Activated CD8-positive, alpha-beta memory T cell treated with anti-CD3 and anti-CD28 coated beads, Interleukin-2, amount 50 U/mL, for 24 hours (primary cell): Measurements from ENCODE around the gene DYRK1A.
"Not testable (repeated sequence)": the region's sequence is repeated elsewhere in the genome, so short reads cannot be mapped to it uniquely, and the experiment has no call there.

Experiments used
- DNase-seq: peaks from one replicate; pipeline ENCODE4 v3.0.0-alpha.2; 2020; ENCODE audit errors: extremely low read depth

Gene DYRK1A

DNA sequence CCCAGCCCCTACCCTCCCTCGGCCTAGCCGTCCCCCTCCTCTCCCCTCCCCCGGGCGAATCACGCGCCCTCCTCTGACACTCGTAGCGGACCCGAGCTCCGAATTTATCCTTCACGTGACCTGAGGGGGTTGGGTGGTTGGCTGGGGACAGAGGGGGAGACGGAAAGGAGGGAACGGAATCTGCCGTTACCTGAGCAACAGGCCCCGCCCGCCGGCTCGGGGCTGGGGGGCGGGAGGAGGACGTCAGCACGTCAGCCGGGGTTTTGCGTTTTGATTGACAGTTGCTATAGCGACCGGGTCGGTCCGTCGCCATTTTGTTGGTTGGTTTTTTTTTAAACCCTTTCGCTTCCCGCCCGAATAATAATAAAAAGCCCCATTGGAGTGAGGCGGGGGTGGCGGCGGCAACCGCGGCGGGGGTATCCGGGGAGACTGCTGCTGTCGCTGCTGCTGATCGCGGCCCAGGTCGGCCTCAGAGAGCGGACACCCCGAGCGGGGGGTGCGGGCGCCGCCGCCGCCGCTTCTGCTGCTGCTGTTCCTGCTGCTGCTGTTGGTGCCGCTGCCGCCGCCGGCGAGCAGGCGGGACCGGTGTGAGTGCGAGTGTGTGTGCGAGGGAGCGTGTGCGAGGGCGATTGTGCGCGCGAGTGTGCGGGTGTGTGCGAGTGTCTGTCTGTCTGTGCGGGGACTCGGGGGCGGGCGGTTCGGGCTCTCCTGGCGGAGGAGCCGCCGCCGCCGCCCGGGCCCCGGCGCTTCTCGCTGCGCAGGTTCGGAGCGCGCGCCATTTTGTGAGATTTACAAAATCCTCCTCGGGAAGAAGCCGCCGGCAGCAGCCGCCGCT, at the start of gene DYRK1A:
Gene DYRK1A (plus strand): TSS at position 292 of the 835 bp plus-strand sequence. CDS start 53,602 bp downstream, outside the sequence.
- DNase-seq: peak; percentile 92

DNA sequence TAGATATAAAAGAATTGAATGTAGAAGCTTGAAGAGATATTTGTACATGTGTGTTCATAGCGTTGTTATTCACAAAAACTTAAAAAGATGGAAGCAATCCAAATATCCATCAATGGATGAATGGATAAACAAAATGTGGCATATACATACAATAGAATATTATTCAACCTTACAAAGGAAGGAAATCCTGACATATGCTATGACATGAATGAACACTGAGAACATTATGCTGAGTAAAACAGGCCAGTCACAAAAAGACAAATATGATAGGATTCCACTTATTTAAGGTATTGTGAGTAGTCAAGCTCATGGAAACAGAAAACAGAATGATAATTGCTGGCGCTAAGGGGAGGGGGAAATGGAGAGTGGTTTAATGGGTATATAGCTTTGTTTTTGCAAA, 47.0 kb upstream of the DYRK1A start:
- DNase-seq: no peak

DNA sequence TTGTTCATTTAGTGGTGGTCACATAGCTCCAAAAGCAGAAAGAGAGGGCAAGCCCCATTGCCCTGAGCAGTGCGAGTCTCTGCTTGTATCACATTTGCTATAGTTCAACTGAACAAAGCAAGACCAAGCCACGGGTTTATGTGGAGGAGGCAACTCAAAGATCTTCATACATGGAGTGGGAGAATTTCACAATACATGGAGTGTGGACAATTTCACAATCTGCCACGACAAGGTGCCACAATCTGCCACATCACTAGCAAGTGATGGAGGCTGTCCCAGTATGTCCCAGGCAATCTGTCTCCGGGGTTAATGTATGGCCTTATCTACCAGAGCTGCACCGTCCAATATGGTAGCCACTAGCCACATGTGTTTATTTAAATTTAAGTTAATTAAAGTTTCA, 44.5 kb upstream of the DYRK1A start:
- no peak for DNase-seq

DNA sequence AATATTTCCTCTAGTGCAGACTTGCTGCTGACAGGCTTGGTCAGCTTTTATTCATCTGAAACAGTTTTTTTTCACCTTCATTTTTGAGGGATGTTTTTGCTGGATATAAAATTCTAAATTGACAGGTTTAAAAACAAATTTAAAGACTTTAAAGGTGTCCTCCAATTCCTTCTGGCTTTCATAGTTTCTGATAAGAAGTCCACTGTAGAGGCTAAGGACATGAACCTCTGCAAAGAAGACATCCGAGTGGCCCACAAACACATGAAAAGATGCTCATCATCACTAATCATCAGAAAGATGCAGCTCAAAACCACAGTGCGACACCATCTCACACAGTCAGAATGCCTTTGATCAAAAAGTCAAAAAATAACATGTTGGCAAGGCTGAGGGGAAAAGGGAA, 42.0 kb upstream of the DYRK1A start:
- no peak for DNase-seq

DNA sequence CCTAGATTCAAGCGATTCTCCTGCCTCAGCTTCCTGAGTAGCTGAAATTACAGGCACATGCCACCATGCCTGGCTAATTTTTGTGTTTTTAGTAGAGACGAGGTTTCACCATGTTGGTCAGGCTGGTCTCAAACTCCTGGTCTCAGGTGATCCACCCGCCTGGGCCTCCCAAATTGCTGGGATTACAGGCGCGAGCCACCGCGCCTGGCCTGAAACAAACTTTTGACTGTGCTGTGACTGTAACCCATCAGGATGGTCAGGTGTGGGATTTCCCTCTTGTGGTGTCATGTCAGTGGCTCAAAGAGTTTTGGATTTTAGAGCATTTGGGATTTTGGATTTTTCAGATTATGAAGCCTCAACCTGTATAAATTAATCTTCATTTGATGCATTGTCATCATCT, 38.4 kb upstream of the DYRK1A start:
- not testable (repeated sequence) for DNase-seq

DNA sequence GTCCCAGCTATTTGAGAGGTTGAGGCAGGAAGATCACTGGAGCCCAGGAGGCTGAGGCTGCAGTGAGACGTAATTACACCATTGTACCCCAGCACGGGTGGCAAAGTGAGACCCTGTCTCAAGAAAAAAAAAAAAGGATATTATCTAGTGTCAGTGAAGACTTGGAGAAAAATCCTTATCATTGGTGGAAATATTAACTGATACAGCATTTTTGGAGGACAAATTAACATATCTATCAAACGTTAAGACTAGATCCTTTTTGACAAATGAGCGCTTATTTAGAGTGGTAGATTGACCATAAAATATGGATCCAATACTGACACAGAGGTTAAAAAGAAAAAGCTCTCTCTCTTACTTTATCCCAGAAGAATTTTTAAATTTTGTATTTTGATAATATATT, 35.2 kb upstream of the DYRK1A start:
- no peak for DNase-seq

DNA sequence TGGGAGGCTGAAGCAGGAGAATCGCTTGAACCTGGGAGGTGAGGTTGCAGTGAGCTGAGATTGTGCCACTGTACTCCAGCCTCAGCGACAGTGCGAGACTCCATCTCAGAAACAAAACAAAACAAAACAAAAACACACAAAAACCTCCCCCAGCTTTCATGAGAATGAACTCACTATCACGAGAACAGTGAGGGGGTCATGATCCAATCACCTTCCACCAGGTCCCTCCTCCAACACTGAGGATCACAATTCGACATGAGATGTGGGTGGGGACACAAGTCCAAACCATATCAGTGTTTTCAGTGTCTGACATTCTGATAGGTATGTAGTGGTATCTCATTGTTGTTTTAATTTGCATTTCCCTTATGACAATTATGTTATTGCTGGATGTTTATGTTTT, 31.5 kb upstream of the DYRK1A start:
- no peak for DNase-seq

DNA sequence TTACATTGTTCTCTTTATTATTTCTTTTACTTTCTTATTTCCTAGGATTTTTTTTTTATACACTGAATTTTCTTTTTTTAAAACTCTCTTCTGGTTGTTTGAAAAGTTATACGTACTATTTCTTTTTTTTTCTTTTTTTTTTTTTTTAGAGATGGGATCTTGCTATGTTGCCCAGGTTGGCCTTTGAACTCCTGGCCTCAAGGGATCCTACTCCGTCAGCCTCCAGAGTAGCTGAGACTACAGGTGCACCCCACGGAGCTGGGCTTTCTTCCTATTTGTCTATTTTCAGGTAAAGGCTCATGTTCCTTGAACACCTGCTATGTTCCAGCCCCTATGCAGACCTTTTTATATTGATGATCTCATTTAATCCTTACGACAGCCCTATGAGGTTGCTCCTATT, 29.4 kb upstream of the DYRK1A start:
- DNase-seq: no peak

DNA sequence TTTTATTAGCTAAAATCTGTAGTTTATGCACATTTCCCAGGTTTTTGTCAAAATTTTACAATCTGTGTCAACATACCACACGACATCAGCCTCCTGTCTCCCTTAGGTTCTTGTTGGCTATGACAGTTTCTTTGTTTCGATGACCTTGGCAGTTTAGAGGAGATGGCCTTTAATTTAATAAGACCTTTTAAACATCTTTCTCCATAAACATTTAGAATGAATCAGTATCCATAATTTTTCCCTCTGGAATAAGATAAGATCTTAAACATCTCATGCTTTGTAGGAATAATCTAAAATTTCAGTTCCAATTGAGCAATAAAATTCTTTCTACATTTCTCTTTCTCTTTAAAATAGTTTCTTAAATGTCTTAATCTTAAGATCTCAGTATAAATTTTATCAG, 28.7 kb upstream of the DYRK1A start:
- no peak for DNase-seq

DNA sequence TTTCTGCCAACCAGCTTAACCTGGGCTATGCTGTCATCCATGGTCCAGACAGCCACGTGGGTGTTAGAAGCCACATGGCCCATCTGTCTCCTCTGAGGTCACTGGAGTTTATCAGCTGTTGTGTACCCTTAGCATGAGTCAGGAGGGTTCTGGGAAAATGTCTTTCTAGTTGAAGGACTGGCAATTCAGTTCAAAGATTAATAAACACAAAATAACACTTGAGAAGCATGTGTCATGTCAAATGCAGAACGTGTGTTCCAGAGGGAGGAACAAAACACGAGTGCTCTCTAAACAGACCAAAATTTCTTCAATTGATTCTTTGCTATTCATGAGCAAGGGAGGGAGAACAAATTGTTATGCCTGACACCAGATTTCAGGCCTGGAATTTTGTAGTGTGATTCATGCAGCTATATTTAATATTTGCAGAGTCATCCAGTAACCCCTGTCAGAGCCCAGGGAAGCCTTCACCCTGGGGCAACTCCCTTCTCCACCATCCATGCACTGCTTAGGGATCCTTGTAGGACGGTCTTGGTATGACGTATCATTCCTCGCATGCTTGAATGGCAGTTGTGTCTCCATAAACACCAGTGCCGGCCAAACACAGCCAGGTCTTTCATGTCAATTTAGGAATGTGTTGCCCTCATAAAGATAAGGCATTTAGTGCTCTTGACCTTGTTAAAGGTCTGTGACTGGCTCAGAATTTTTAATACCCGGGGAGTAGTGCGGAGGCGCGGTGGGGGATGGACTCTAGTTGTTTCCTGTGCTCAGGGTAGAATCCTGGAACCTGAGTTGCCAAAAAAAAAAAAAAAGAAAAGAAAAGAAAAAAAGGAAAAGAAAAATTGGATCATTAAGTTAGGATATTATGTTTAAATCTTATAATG, 27.7 kb upstream of the DYRK1A start:
- no peak for DNase-seq

DNA sequence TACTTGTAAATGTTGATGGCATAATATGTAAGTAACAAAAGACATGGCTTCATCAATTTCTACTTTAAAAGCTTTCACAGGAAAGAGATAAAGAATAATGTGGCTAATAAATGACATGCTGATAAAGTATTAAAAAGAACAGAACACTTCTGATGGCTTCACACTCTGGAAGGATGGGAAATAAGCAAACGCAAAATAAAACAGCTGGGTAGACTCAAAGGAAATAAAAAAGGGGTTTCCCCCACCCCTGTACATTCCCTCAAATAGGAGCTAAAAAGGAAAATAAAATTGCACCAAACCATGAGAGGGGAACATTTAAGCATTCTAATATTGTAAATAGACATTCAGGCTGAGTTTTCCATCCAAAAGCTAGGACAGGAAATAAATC, 27.0 kb upstream of the DYRK1A start:
- DNase-seq: no peak

DNA sequence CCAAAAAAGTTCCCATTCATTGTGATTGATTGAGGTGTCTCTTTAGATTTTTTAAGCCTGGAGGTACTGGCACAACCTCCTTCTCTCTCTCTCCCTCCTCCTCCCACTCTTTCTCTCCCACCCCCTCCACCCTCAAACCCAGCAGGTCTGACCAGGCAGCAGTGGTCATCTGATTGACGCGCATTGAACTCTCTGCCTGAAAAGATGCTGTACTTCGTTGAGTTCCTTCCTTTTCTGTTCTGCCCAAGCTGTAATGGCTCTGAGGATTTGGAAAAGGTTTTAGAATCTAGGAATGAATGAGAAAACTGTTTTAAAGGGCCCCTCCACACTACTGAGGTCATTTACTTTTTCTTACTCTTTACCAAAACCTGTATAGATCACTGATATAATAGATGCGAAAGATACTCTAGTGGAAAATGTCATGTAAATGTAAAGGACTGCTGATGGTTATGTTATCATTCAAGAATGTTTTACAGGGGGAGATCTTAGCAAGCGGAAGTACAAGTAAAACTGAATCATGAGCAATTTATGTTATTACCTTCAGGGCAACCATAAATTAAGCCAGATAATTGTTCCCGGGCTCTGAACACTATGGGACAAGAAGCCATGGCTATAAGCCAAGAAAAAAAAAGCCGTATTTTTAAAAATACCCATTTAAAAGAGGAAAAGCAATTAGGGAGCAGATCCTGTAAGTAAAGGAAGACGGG, 25.2 kb upstream of the DYRK1A start:
- no peak for DNase-seq

DNA sequence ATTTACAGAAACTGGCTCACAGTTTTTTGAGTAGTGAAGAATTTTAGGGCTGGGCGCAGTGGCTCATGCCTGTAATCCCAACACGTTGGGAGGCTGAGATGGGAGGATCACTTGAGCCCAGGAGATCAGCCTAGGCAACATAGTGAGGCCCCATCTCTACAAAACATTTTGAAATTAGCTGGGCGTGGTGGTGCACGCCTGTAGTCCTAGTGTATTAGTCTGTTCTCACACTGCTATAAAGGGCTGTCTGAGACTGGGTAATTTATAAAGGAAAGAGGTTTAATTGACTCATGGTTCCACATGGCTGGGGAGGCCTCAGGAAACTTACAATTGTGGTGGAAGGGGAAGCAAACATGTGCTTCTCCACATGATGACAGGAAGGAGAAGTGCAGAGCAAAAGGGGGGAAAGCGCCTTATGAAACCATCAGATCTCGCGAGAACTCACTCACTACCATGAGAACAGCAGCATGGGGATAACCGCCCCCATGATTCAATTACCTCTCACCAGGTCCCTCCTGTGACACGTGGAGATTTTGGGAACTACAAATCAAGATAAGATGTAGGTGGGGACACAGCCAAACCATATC, 24.4 kb upstream of the DYRK1A start:
- no peak for DNase-seq

DNA sequence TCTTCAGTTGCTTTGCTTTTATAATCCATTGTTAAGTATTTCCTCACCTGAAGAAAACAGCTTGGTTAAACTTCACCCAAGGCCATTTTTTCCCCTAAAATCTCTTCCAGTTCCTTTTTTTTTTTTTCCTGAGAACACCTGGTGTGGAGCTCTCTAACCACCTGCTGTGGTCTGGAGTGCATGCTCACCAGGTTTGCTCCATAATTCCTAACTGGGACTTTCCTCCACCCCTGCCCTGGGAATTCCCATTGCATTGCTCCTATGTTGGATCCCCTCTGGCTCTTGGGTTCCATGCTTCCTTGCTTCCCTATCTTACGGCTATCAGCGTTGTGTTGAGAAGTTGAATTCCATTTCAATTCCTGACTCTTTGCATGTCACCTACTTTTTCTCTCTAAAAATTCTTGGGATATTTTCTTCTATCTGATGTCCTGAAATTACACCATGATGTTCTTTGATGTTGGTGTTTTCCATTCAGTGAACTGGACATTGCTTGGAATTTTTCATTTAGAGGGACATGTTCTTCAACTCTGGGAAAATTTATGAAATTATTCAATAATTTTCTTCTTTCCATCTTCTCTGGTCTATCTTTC, 19.6 kb upstream of the DYRK1A start:
- DNase-seq: no peak

DNA sequence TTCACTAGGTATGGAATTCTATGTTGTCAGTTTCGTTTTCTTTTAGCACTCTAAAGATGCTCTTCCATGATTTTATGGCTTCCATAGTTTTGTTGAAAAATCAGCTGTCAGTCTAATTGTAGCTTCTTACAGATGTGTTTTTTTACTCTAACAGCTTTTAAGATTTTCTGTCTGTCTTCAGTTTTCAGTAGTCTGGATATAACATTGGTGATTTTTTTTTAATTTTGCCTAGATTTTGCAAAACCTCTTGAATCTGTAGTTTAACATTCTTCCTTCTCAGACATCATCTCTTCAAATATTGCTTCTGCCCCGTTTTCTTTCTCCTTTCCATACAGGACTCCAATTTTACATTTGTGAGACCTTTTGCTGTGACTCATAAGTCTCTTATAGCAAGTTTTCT, 17.9 kb upstream of the DYRK1A start:
- no peak for DNase-seq

DNA sequence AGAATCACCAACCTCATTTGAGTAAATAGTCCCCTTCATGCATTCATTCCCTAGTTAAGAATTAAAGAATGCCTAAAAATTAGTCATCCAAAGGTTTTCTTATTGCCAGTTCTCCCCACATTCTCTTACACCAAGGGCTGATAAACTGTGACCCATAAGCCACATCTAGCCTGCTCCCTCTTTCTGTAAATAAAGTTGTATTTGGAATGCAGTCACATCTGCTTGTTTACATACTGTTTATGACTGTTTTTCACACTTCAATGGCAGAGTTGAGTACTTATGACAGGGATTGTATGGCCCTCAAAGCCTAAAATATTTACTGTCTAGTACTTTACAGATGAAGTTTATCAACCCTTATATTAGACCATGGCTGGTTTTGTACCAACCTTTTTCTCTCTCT, 16.1 kb upstream of the DYRK1A start:
- DNase-seq: no peak

DNA sequence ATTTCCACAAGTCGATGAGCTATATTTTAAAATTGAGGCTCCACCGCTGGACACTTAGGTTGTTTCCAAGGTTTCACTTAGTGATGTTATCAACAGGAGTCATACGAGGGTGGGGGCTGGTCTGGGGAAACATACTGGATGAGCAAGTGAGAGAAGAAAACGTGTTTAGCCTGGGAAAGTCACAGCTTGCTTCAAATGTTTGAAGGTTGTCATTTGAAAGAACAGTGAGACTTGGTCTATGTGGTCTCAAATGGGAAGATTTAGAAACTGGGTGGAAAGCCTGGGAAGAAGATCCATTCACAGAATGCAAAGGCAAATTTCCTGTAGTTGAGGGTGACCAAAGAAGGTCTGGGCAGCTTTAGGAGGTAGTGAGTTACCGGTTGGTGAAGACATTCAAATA, 9.9 kb upstream of the DYRK1A start:
- no peak for DNase-seq

DNA sequence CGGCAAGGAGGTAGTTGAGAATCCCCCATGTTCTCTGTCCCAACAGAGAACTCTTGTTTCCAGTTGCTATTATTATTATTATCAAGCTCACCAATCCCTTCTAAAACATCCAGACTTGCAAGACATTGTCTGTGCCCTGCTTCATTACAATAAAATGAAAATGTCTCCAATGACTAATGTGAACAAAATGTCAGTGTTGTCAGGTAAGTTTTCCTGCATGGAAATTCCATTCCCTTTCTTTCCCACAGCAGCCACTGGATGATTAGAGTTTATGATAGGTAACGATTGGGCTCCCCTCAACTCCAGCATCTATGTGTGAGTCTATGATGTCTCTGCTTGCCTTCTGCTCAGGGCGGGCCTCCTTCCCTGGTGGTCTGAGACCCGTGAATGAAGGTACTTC, 8.9 kb upstream of the DYRK1A start:
- DNase-seq: no peak

DNA sequence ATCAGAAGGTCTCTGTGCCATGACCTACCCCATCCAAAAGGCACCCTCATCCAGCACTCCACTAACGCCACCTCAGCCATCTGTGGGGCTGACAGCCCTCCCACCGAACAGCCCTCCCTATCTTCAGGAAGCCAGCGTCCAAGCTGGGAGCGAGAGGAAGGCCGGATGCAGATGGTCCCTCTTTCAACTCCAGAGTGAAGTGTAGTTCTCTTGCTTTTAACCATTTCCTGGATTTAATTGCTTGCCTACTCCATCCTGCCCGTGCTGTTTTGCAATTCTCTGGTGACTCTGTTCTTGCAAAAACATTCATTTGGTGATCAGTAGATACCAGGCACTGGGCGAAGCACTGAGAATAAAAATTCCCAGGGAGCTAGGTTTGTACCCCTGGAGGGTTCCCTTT, 8.2 kb upstream of the DYRK1A start:
- DNase-seq: no peak

DNA sequence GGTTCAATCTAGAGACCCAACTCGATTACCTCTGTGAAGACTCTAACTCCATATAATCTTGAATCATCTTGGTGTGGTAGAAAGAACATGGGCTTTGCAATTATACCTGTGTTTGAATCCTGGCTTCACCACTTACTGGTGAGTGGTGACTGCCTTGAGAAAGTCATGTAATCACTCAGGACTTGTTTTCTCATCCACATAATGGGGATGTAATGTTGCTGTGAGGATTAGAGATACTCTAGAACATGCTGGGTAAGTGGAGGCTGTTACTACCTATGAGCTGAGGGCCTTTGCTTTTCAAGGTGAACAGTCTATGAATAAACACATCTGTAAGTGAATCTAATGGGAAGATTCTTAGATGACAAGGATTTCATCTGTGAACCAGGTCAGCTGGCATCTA, 2.6 kb upstream of the DYRK1A start:
- DNase-seq: no peak

DNA sequence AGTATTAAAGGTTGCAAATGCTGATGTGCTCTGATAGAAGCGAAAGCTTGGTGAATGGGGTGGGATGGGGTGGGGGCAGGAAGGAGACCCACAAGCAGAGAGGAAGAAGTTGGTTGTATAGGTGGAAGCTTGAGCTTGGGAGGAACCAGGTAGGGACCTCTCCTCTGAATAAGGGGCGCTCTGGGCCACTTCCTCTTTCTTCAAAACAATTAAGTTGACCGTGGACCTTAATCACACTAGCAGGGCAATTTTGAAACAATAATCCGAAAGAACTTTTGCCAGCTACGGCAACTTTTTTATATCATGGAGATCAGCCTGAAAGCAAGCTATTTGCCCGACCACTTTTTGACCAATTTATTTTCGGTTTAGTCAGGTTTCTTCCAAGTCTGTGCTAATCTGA, 1.9 kb upstream of the DYRK1A start:
- DNase-seq: no peak
